SIG-M5 (cell line): ENCODE results near the gene ARHGEF3.

Experiments
- DNase-seq: peaks from one replicate; lab custom pipeline; 2025; lab: John Stamatoyannopoulos, UW

ARHGEF3 gene

DNA sequence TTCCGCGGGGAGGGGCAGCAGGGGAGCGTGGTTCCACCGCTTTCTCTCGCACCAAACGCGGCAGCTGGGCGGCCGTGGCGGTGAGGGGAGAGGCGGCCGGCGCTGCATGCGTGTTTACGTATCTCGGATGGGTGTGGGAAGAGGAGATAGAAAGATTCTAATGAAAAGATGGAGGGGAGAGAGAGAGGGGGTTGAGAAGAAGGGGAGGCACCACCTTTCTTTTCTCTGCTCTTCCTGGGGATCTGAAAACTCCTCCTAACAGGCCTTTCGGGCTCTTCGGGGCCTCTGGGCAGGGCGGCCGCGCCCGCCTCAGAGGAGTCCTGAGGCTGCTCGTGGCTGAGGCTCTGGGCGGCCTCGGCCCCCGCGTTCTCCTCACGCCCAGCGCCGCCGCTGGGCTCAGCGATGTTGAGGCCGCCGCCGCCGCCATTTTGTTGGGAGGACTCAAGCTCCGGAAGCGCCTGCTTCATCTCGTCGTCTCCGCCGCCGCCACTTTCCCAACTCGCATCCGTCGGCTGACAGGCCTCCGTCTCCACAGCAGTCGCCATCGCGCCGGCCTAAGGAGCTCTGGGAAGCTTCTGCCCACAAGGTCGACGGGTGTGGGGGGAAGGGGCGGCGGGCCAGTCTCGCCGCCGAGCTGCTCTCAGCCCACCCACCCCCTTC lies 119.2 kb downstream of the ARHGEF3 start:
- no peak for DNase-seq

DNA sequence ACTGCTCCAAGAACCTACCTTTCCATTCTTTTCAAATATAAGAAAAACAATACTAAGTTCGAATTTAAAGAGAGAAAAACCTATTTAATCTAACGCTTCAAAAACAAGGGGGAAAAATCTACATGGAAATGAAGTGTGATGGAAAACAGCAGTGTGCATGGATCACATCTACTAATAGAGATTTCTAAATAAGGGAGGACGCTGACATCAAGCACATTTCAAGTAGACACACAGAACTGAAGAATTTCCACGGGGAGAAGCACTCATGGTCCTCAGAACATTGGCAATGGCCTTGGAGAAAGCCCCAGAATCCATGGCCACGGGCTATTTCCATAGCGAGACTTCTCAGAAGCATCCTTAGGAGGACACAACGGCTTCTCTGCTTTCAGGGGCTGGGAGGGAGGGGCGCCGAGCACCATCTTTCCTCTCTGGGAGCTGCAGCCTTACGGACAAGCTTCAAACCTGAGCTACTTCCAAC lies 119.7 kb downstream of the ARHGEF3 start:
- no peak for DNase-seq

DNA sequence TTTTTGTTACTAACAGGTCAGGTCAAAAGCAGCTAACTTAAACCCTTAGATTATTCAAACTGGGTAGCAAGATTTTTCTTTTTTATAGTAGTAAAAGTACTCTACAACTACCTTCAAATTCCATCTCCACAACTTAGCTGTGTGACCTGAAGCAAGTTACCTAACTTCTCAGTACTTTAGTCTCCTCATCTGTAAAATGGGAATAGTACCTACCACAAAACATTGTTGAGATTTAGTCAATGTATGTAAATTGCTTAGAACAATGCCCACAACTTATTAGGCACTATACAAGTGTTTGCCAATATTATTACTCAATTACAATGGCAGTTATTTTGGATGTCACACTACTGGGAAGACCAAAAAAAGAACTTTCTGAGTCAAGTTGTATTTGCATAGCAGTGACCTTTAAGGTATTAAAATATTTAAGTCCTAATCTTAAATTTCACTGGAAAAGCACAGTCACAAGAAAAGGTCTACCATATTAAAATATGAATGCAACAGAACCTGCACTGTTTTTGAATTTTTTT lies 121.6 kb downstream of the ARHGEF3 start:
- no peak for DNase-seq
